Endothelial cell of umbilical vein (primary cell): ENCODE results near the gene MYEOV.

Source experiments
- CTCF ChIP-seq, 2 donors: IDR thresholded peaks; 1 replicate in 1 of 2; 2 replicates in 1 of 2; pipeline ENCODE4 v1.5.1; 2011; ENCODE audit warnings: low read length in 2 of 2, mild to moderate bottlenecking in 2 of 2, moderate library complexity in 2 of 2, control low read depth in 1 of 2, inconsistent platforms in 1 of 2, low read depth in 1 of 2; ENCODE audit not compliant: insufficient read depth in 1 of 2; ENCODE audit errors: extremely low read depth in 1 of 2
- EZH2 ChIP-seq: IDR thresholded peaks from 2 replicates; pipeline ENCODE4 v1.6.1; 2012; ENCODE audit warnings: borderline replicate concordance, low read depth, mild to moderate bottlenecking, moderate library complexity, low read length, inconsistent platforms; ENCODE audit not compliant: severe bottlenecking
- JUN ChIP-seq: IDR thresholded peaks from 2 replicates; pipeline ENCODE4 v1.6.1; 2011; ENCODE audit warnings: borderline replicate concordance, low read depth; ENCODE audit not compliant: insufficient read length, insufficient read depth
- MAX ChIP-seq: IDR thresholded peaks from 2 replicates; pipeline ENCODE4 v1.6.1; 2011; ENCODE audit not compliant: insufficient read depth, insufficient read length
- POLR2A ChIP-seq: IDR thresholded peaks from 2 replicates; pipeline ENCODE4 v1.6.1; 2012; ENCODE audit warnings: low read depth, mild to moderate bottlenecking, control low read depth, low read length

GRCh38 chr11:69307421-69307820, 13.5 kb downstream of the MYEOV start:
- TF ChIP-seq CTCF (IDR thresholded peaks at IDR 0.05; ENCODE audit: extremely low read depth in 1 of 2, insufficient read depth in 1 of 2, low read depth in 1 of 2, low read length in 2 of 2) (no peak), POLR2A (no peak), MAX (no peak), JUN (no peak), EZH2 (no peak)
